Measurements from ENCODE around the gene SLC6A13. TPM values are rescaled to one million over a fixed set of nuclear protein-coding genes. Genes with fewer than 3 reads are reported as not detected.

The SLC6A13 gene
- total and polyA plus RNA-seq, 9 donors = 0.13 to 6.1 (median 0.75) TPM; not detected in 3

DNA sequence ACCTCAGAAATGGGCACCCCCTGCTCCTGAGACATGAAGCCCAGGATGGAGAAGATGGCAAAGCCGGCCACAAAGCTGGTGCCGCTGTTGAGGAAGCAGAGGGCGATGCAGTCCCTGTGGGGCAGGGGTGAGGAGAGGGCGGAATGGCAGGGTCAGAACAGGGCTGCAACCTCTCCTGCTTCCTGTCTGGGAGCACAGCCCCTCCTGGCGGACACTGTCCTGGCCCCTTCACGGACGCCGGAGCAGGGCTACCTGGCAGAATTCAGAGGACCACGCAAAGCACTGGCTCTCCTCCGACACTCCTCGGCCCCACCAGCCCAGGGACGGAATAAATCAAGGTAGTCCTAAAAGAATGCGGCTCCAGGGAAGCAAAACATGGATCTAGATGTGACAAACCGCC is 36.2 kb downstream of the SLC6A13 start:
- WGBS, 3 donors = 79 to 90% (median 82%) methylated on average over 14 of the region's 14 CpGs
- Histone ChIP-seq H3K4me1 (ENCODE audit: insufficient read depth) (no peaks in the 10 kb centered on the region), H3K9me3 (no peaks in the 10 kb centered on the region), H3K27me3 (no peaks in the 10 kb centered on the region), H3K4me3 (no peak overlapping the region), H3K36me3 (no peaks in the 10 kb centered on the region), H3K27ac (no peak overlapping the region)
- TF ChIP-seq EP300 (IDR thresholded peaks at IDR 0.05) (no peak), POLR2A (IDR thresholded peaks at IDR 0.05) (no peak)
- TF ChIP-seq, protein P1, sequence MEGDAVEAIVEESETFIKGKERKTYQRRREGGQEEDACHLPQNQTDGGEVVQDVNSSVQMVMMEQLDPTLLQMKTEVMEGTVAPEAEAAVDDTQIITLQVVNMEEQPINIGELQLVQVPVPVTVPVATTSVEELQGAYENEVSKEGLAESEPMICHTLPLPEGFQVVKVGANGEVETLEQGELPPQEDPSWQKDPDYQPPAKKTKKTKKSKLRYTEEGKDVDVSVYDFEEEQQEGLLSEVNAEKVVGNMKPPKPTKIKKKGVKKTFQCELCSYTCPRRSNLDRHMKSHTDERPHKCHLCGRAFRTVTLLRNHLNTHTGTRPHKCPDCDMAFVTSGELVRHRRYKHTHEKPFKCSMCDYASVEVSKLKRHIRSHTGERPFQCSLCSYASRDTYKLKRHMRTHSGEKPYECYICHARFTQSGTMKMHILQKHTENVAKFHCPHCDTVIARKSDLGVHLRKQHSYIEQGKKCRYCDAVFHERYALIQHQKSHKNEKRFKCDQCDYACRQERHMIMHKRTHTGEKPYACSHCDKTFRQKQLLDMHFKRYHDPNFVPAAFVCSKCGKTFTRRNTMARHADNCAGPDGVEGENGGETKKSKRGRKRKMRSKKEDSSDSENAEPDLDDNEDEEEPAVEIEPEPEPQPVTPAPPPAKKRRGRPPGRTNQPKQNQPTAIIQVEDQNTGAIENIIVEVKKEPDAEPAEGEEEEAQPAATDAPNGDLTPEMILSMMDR (IDR thresholded peaks at IDR 0.05) = no peak
- DNase-seq = no peak
- intact Hi-C loops (cut with DNase I) = no loop called here

DNA sequence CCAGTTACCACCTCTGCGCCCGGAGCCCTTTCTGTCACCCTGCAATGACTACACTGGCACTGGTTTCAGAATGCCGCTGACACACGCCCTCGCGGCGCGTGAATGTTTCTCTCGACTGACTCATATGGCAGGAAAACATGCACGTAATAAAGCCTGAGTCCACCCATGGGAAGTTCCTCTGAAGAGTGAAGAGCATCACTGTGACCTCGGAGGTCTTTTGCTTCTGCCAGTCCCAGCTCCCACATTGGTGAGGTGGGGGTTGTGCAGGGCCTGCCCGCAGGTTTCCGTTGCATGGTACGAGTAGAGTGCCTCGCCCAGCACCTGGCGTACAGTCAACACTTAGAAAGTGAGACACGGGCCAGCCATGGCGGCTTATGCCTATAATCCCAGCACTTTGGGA is 37.6 kb downstream of the SLC6A13 start:
- Histone ChIP-seq H3K36me3 (no peaks in the 10 kb centered on the region), H3K9me3 (no peaks in the 10 kb centered on the region), H3K27me3 (no peaks in the 10 kb centered on the region), H3K4me3 (no peak overlapping the region), H3K4me1 (ENCODE audit: insufficient read depth) (no peaks in the 10 kb centered on the region), H3K27ac (no peak overlapping the region)
- 93 to 96% (median 95%) methylated on average over 18 of the region's 18 CpGs for WGBS, 3 donors
- TF ChIP-seq, protein P1 (IDR thresholded peaks at IDR 0.05) = no peak
- TF ChIP-seq EP300 (IDR thresholded peaks at IDR 0.05) (no peak), POLR2A (IDR thresholded peaks at IDR 0.05) (no peak)
- intact Hi-C loops (cut with DNase I) = no loop called here
- no peak for DNase-seq

DNA sequence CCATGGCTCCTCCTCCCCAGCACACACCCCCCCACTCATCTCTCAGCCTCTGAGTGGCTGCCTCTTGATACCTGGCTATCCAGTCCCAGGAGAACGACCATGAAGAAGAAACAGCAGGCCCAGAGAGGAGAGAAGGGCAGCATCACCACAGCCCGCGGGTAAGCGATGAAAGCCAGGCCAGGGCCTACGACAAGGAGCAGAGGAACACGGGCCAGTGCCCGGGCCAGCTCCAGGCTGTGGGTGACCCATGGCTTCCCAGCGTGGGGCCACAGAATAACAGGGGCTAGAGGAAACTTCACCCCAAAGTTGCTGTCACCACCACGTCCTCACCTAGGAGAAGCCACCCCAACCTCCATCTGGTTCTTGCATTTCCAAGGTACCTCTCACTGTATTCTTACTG is 38.3 kb downstream of the SLC6A13 start:
- H3K4me1 ChIP-seq (ENCODE audit: insufficient read depth) = no peaks in the 10 kb centered on the region
- no peak overlapping the region for H3K4me3 ChIP-seq
- no peak overlapping the region for H3K27ac ChIP-seq
- no peaks in the 10 kb centered on the region for H3K27me3 ChIP-seq
- DNase-seq = no peak
- 89 to 90% (median 90%) methylated on average over 9 of the region's 9 CpGs for WGBS, 3 donors
- intact Hi-C loops (cut with DNase I) = no loop called here
- H3K36me3 ChIP-seq = no peaks in the 10 kb centered on the region
- H3K9me3 ChIP-seq = no peaks in the 10 kb centered on the region
- TF ChIP-seq, protein P1 (IDR thresholded peaks at IDR 0.05) = no peak
- TF ChIP-seq POLR2A (IDR thresholded peaks at IDR 0.05) (no peak), EP300 (IDR thresholded peaks at IDR 0.05) (no peak)

DNA sequence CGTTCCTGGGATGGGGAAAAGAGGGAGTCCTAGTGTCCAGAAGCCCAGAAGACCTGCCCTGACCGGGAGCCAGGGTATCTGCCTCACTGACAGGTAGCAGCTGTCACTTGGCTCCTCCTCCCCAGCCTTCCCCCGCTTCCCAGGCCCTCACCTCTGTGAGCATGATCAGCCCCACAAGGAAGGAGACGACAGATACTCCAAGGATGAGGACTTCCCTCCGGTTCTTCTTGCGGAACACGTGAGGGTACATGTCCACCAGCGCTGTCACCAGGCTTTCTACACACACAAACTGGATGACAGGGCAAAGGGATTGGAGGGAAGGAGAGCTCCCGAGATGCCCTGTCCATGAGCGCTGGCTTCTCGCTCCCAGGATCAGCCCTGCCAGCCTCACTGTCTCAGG is 38.8 kb downstream of the SLC6A13 start:
- TF ChIP-seq EP300 (IDR thresholded peaks at IDR 0.05) = no peak
- TF ChIP-seq POLR2A (IDR thresholded peaks at IDR 0.05) = no peak
- TF ChIP-seq, protein P1 (IDR thresholded peaks at IDR 0.05) = no peak
- WGBS, 3 donors = 64 to 73% (median 72%) methylated on average over 11 of the region's 11 CpGs
- DNase-seq = no peak
- Histone ChIP-seq H3K4me1 (ENCODE audit: insufficient read depth) (no peaks in the 10 kb centered on the region), H3K27me3 (no peaks in the 10 kb centered on the region), H3K36me3 (no peaks in the 10 kb centered on the region), H3K4me3 (no peak overlapping the region), H3K9me3 (no peaks in the 10 kb centered on the region), H3K27ac (no peak overlapping the region)
- intact Hi-C loops (cut with DNase I) = no loop called here

DNA sequence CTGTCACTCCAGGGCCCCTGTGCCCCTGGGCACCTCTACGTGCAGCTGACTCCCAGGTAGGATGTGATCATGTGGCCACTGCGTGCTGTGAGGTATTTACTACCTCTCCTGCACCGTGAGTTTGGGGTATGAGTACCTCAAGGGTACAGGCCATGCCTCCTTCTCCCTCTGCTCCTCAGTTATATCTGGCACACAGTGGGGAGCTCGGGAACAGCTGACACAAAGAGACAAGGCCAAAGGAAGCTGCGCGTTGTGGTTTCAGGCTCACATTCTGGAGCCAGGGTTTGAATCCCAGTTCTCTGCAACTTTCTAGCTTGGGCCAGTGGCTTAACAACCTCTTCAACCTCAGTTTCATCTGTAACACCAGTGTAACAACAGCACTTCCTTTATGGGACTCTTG is 40.9 kb downstream of the SLC6A13 start:
- no peaks in the 10 kb centered on the region for H3K4me1 ChIP-seq (ENCODE audit: insufficient read depth)
- no peaks in the 10 kb centered on the region for H3K27me3 ChIP-seq
- no peak for DNase-seq
- H3K27ac ChIP-seq = no peak overlapping the region
- H3K9me3 ChIP-seq = no peaks in the 10 kb centered on the region
- H3K4me3 ChIP-seq = no peak overlapping the region
- no peaks in the 10 kb centered on the region for H3K36me3 ChIP-seq
- 76 to 85% (median 82%) methylated on average over 6 of the region's 6 CpGs for WGBS, 3 donors
- intact Hi-C loops (cut with DNase I) = no loop called here
- TF ChIP-seq POLR2A (IDR thresholded peaks at IDR 0.05) = no peak
- TF ChIP-seq EP300 (IDR thresholded peaks at IDR 0.05) = no peak
- TF ChIP-seq, protein P1 (IDR thresholded peaks at IDR 0.05) = no peak
